ENCODE data around the gene SNAP29.

SNAP29 gene

GRCh38 chr22:20865331-20865730 lies 6.5 kb downstream of the SNAP29 start:
- ChIA-PET CTCF (interaction anchor here (1.1 to 4.0 kb wide), 4 partner anchors 9 to 52 kb away, joined by 3 to 23 read pairs (median 4); partner anchors contain the start of gene CRKL), POLR2A (no interaction called here)
- DNase-seq (ENCODE audit: low read depth, low spot score), result no peak
- H3K4me3 ChIP-seq (ENCODE audit: low read depth, low read length), result no peak overlapping the region
- no peak for TF ChIP-seq CTCF (IDR thresholded peaks at IDR 0.05; ENCODE audit: insufficient read depth, low read length, missing control alignments)

GRCh38 chr22:20865875-20866445 lies 7.2 kb downstream of the SNAP29 start:
- H3K4me3 ChIP-seq (ENCODE audit: low read depth, low read length), result no peak overlapping the region
- ChIA-PET CTCF (interaction anchor here (1.1 to 4.0 kb wide), 4 partner anchors 10 to 51 kb away, joined by 3 to 23 read pairs (median 4); partner anchors contain the start of gene CRKL), POLR2A (no interaction called here)
- TF ChIP-seq CTCF (IDR thresholded peaks at IDR 0.05; ENCODE audit: insufficient read depth, low read length, missing control alignments), result no peak
- DNase-seq (ENCODE audit: low read depth, low spot score), result no peak

- TF ChIP-seq CTCF (IDR thresholded peaks at IDR 0.05; ENCODE audit: insufficient read depth, low read length, missing control alignments), result no peak
- ChIA-PET POLR2A (no interaction called here), CTCF (interaction anchor here (0.8 to 4.0 kb wide), 5 partner anchors 9 to 50 kb away, joined by 3 to 23 read pairs (median 3); partner anchors contain the start of gene CRKL)
- no peak overlapping the region for H3K4me3 ChIP-seq (ENCODE audit: low read depth, low read length)
- no peak for DNase-seq (ENCODE audit: low read depth, low spot score)
Measured at GRCh38 chr22:20866736-20867135, 7.9 kb downstream of the SNAP29 start.

GRCh38 chr22:20867179-20868024 lies 8.6 kb downstream of the SNAP29 start:
- no peak overlapping the region for H3K4me3 ChIP-seq (ENCODE audit: low read depth, low read length)
- DNase-seq (ENCODE audit: low read depth, low spot score), result no peak
- ChIA-PET POLR2A (no interaction called here), CTCF (interaction anchor here (0.8 to 4.0 kb wide), 6 partner anchors 9 to 63 kb away, joined by 3 to 23 read pairs (median 3); no protein-coding TSS in a partner anchor)
- TF ChIP-seq CTCF (IDR thresholded peaks at IDR 0.05; ENCODE audit: insufficient read depth, low read length, missing control alignments), result no peak

GRCh38 chr22:20868025-20868962 lies 9.5 kb downstream of the SNAP29 start:
- H3K4me3 ChIP-seq (ENCODE audit: low read depth, low read length), result no peak overlapping the region
- ChIA-PET POLR2A (no interaction called here), CTCF (interaction anchor here (0.9 to 4.0 kb wide), 4 partner anchors 10 to 64 kb away, joined by 3 to 23 read pairs (median 4); no protein-coding TSS in a partner anchor)

More at GRCh38 chr22:20868025-20868962, 9.5 kb downstream of the SNAP29 start:
- TF ChIP-seq CTCF (IDR thresholded peaks at IDR 0.05; ENCODE audit: insufficient read depth, low read length, missing control alignments), result no peak
- no peak for DNase-seq (ENCODE audit: low read depth, low spot score)
